Adipocyte (in vitro differentiated cells): ENCODE results near the gene GATB.

ENCODE experiments used
- DNase-seq: peaks from one replicate; pipeline ENCODE4 v3.0.0-alpha.2; 2015; ENCODE audit warnings: low read depth
- H3K27me3 ChIP-seq: replicated peaks from 2 replicates; pipeline ENCODE4 v1.7.0; 2013; ENCODE audit warnings: mild to moderate bottlenecking, low read length, moderate library complexity; ENCODE audit not compliant: control insufficient read depth, insufficient read depth
- H3K36me3 ChIP-seq: 2 replicates; pipeline ENCODE4 v1.7.0; 2013; ENCODE audit warnings: low read length, mild to moderate bottlenecking, moderate library complexity; ENCODE audit not compliant: control insufficient read depth, insufficient read depth, severe bottlenecking
- H3K4me1 ChIP-seq: 2 replicates; pipeline ENCODE4 v1.7.0; 2013; ENCODE audit warnings: mild to moderate bottlenecking, low read length, moderate library complexity; ENCODE audit not compliant: control insufficient read depth, insufficient read depth
- H3K4me3 ChIP-seq: 2 replicates; pipeline ENCODE4 v1.7.0; 2013; ENCODE audit warnings: mild to moderate bottlenecking, low read length, moderate library complexity
- H3K9ac ChIP-seq: 2 replicates; pipeline ENCODE4 v1.7.0; 2013; ENCODE audit warnings: mild to moderate bottlenecking, low read length, moderate library complexity
- H3K9me3 ChIP-seq: 2 replicates; pipeline ENCODE4 v1.7.0; 2013; ENCODE audit warnings: mild to moderate bottlenecking, low read length, moderate library complexity; ENCODE audit not compliant: control insufficient read depth

The GATB gene

DNA sequence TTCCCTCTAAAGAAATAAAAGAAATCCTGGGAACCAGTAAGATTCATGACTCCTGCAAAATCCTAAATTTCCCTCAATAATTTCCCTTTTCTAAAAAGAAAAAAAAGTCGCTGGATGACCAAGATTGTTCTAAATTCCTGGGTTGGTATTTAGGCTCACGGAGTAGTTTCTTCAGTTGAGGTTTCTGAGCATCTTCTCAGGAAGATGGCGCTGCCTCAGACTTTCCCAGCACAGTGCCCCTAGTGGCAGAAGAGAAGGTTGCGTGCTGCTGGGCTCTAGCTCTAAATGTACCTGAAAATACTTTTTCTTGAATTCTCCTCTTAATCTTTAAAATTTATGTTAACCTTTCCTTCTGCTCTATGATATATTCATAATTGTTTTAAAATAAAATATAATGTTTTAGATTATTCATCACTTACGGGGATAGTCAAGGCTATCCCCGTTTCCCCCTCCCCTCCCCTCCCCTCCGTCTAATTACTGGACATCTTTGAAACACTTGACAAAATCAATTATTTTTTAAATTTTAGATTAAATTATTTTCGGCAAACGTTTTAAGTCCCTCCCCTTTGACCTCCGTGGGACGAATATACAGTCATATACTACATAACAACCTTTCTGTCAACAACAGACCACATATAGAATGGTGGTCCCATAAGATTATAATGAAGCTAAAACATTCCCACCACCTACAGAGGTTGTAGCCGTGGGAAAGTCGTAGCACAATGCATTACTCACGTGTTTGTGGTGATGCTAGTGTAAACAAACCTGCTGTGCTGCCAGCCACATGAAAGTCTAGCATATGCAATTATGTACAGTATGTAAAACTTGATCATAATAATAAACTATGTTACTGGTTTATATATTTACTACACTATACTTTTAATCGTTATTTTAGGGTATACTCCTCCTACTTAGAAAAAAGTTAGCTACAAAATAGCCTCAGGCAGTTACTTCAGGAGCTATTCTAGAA, 41.0 kb upstream of the GATB start:
- Histone ChIP-seq H3K27me3 (no peaks in the 10 kb centered on the region), H3K9me3 (no peaks in the 10 kb centered on the region), H3K4me3 (no peak overlapping the region), H3K36me3 (no peaks in the 10 kb centered on the region), H3K4me1 (peaks cover 21% of the 10 kb centered on the region), H3K9ac (no peak overlapping the region)
- DNase-seq = peak; percentile 74

DNA sequence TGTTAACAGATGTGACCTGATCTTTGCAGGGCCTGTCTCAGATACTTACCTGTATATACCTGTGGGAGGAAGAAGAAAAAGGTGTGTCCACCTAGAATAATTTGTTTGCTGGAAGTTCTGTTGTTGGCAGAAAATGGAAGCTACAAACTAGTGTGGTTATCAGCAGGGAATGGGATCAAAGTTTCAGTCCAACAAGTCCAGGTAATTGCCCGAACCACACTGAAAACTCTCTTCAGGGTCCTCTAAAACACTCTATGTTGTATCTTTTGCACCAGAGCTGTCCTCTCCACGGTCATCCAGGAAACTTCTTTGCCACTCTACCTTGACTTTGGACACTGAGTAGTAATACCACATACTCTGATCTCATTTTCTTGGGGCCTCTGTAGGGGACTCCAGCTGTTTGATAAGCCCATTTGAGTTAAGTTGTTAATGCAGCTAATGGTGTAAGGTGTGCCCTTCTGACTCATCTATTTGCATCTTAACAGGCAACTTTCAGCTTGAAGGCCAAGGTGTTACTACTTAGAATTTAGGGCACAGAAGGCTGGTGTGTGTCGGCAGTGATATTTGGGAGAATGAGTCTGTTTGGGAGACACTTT, 38.7 kb upstream of the GATB start:
- Histone ChIP-seq H3K36me3 (no peaks in the 10 kb centered on the region), H3K27me3 (no peaks in the 10 kb centered on the region), H3K9ac (no peak overlapping the region), H3K4me3 (no peak overlapping the region), H3K9me3 (no peaks in the 10 kb centered on the region), H3K4me1 (peaks cover 14% of the 10 kb centered on the region)
- DNase-seq = no peak

DNA sequence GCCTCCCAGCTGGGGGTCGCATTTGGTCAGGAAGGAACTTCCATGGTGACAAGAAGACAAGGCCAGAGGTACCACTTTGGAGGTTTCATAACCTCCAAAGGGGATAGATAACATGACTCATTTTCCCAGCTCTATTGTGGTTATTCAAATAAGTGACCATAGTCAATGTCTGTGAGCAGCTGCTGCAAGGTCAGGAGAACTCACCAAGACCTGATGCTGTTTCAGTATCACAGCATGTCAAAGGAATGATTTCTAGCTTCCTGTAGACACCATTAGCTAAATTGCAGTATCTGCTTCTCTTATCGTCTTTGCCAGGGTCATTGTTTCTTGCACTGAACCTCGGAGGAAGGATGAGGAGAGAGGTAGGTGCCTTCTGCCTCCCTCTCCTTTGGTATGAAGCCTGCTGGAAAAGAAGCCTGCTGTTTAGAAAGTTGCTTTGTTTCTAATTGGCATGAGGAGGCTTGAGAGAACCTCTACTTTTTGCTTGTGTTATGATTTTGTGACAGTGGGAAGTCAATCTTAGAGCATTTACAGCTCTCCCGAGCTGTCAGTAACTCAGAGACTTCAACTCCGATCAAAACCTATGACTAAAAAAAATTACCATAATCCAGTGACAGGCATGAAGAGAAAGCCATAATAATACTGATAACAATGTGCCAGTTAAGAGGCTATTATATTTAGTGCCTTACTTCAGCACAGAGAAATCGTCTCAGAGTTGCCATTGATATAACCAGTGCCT, 38.0 kb upstream of the GATB start:
- DNase-seq = no peak
- H3K36me3 ChIP-seq = no peaks in the 10 kb centered on the region
- H3K4me1 ChIP-seq = peaks cover 14% of the 10 kb centered on the region
- H3K9me3 ChIP-seq = no peaks in the 10 kb centered on the region
- H3K27me3 ChIP-seq = no peaks in the 10 kb centered on the region
- no peak overlapping the region for H3K4me3 ChIP-seq
- H3K9ac ChIP-seq = no peak overlapping the region

DNA sequence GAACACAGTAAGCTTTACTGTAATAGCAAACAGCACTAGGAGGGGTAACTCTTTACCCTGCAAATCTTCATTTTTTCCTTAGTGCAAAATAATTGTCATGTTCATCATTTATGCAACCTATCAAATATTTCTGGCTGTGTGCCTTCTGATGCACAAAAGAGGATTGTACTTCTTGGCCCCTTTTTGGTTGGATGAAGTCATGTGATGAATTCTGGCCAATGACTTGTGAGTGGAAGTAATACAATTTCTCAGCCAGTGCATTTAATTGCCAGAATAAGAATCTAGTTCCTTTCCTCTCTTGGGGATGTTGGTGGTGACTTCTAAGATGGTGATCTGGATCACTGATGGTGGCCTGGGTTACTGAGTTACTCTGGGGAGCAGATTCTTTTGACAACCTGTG, 37.0 kb upstream of the GATB start:
- no peak overlapping the region for H3K4me3 ChIP-seq
- no peaks in the 10 kb centered on the region for H3K36me3 ChIP-seq
- peaks cover 4% of the 10 kb centered on the region for H3K27me3 ChIP-seq
- no peaks in the 10 kb centered on the region for H3K9me3 ChIP-seq
- H3K4me1 ChIP-seq = peaks cover 14% of the 10 kb centered on the region
- no peak overlapping the region for H3K9ac ChIP-seq
- DNase-seq = no peak

DNA sequence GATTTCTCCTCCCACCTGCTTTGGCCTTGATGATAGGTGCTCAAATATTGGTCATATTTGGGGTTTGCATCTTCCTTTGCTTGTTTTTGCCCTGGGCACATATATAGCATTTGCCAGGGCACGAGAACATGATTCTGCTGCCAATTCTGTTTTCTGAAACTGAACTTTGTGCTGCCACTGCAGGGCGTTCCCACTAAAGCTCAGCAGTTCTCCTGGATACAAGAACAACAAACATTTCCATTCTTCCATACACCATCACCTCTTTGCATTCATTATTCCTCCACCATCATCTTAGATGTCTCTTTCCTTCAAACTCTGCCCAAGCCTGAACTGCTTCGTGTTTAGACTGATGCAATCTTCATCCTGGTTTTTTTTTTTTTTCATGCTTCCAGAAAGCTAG, 36.3 kb upstream of the GATB start:
- peak; percentile 22 for DNase-seq
- Histone ChIP-seq H3K4me3 (no peak overlapping the region), H3K9ac (no peak overlapping the region), H3K9me3 (no peaks in the 10 kb centered on the region), H3K27me3 (peaks cover 5% of the 10 kb centered on the region), H3K36me3 (no peaks in the 10 kb centered on the region), H3K4me1 (peaks cover 14% of the 10 kb centered on the region)

DNA sequence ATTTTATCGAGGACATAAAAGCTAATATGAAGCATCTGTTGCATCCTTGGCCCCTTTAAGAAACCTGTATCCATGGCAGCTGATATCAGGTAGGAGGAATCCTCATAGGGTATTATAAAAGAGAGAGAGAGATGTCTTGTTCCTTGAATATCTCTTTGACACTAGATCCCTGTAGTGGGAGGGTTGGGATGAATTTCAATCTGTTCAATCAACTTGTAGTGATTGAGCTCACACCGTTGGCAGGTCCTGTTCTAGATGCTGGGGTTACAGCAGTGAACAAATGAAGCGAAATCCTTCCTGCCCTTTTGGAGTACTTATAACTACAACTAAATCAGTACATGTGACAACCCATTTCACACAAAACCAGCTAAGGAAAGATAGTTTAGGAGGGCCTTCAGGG, 35.3 kb upstream of the GATB start:
- DNase-seq = no peak
- Histone ChIP-seq H3K9me3 (no peaks in the 10 kb centered on the region), H3K4me3 (no peak overlapping the region), H3K27me3 (peaks cover 5% of the 10 kb centered on the region), H3K36me3 (no peaks in the 10 kb centered on the region), H3K9ac (no peak overlapping the region), H3K4me1 (peaks cover 14% of the 10 kb centered on the region)

DNA sequence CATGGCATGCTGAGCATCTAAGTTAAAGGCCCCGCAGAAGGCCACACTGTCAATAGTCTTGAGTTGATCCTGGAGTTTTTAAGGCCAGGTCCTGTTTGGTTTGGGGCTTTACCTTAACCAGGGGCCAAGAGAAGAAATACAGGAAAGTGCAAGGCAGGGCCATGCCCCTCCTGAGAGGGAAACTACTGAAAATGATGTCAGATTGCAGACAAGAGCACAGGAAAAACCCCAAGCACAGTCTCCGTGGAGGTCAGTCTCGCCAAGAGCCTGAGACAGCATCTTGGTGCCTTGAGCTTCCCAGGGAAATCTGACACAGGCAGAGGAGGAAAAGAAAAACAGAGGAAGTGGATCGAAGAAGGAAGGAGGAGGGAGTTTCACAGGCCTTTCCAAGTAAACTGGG, 32.2 kb upstream of the GATB start:
- DNase-seq = no peak

DNA sequence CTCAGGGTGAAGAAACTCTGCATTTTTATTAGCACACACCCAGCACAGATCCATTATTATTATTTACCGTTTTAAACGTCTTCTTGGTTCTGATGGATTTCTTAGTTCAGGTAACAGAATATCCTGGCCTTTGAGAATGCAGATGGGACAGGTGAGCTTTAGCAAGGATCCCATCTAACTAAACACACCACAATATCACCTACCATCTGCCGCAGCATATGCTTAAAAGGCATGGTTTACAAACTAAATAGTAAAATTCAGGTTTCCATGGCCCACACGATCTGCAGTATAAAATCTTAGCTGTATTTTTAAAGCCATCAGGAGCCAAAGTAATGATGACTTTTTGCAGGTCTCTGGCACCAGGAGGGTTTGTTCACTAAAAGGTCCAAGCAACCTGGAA, 31.7 kb upstream of the GATB start:
- Histone ChIP-seq H3K9ac (no peak overlapping the region), H3K4me1 (peaks cover 8% of the 10 kb centered on the region), H3K4me3 (no peak overlapping the region), H3K9me3 (no peaks in the 10 kb centered on the region), H3K36me3 (no peaks in the 10 kb centered on the region), H3K27me3 (peaks cover 5% of the 10 kb centered on the region)
- no peak for DNase-seq

More for the DNA sequence above, 32.2 kb upstream of the GATB start:
- Histone ChIP-seq H3K27me3 (peaks cover 5% of the 10 kb centered on the region), H3K4me1 (peaks cover 13% of the 10 kb centered on the region), H3K9ac (no peak overlapping the region), H3K4me3 (no peak overlapping the region), H3K36me3 (no peaks in the 10 kb centered on the region), H3K9me3 (no peaks in the 10 kb centered on the region)

DNA sequence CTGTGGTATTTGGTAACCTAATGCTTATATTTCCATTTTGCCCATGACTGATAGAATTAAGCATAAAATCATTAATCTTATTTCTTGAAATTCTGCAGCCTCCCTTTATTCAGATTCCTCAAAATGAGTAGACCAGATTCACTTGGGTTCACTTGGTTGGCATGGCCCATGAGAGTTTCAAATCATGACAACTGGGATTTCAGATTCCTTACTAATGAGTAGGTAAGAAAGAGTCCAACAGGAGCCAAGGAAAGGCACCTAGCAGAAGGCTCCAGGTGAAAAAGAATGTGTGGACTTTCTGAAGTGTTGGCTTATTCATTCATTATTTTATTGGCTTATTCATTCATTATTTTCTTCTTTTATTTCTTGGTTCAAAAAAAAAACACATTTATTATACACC, 27.2 kb upstream of the GATB start:
- Histone ChIP-seq H3K9ac (no peak overlapping the region), H3K27me3 (peaks cover 9% of the 10 kb centered on the region), H3K4me3 (no peak overlapping the region), H3K4me1 (no peaks in the 10 kb centered on the region), H3K9me3 (no peaks in the 10 kb centered on the region), H3K36me3 (no peaks in the 10 kb centered on the region)
- no peak for DNase-seq

DNA sequence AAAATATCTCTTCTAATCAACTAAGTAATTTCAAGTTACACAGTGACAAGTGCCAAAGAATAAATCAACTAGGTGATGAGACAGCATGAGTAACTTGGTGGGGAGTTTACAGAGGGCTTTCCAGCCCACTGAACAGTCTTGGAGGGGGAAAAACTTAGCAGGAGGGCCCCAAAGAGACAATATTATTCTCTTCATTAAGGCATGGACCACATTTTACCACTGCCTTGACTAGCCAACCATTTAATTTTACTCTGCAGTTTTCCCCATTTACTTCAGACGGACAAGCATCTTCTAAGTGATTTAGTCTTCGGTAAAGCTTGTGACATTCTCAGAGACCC, 25.3 kb upstream of the GATB start:
- peaks cover 7% of the 10 kb centered on the region for H3K27me3 ChIP-seq
- H3K36me3 ChIP-seq = no peaks in the 10 kb centered on the region
- H3K9ac ChIP-seq = no peak overlapping the region
- H3K9me3 ChIP-seq = no peaks in the 10 kb centered on the region
- no peak for DNase-seq
- H3K4me3 ChIP-seq = no peak overlapping the region
- no peaks in the 10 kb centered on the region for H3K4me1 ChIP-seq

DNA sequence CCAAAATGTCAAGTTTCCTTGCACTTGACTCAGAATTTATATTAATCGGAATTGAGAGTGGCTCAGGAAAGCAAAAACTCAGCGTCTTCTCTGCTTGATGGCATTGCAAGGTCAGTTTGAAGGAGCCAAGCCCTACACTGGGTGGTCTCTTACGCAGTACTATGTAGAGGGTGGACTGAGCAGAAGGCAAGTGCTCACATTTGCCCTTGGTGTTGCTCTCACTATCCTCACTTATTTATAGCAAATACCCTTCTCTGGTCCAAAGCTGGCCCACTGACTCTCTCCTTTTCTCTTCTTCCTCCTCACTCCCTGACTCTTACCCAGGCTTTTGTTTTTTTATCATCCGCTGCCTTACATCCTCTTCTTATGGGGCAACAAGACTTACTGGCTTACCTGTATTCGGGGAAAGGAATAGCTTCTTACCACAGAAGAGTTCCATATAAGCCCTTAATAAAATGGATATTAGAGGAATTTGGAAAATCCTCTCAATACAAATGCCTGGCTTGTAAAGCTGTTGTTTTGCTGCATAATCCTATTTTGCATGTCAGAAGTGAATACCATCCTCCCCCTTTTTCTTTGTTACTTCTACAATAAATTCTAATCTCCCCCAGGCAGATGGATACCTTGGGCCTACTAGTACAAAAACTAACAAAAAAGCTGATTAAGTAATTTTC, 24.8 kb upstream of the GATB start:
- DNase-seq = no peak
- no peak overlapping the region for H3K9ac ChIP-seq

More for the DNA sequence above, 24.8 kb upstream of the GATB start:
- Histone ChIP-seq H3K9me3 (no peaks in the 10 kb centered on the region), H3K27me3 (peaks cover 7% of the 10 kb centered on the region), H3K36me3 (no peaks in the 10 kb centered on the region), H3K4me1 (no peaks in the 10 kb centered on the region), H3K4me3 (no peak overlapping the region)
